Neutrophil (primary cell): ENCODE results near the gene BRIP1.

Experiments used
- H3K27ac ChIP-seq: fragments of 200-600 bp; sonication (generic); 2 replicates; pipeline ENCODE4 v1.5.1; 2016; ENCODE audit warnings: mild to moderate bottlenecking, moderate library complexity
- H3K27me3 ChIP-seq: fragments of 200-600 bp; sonication (generic); 2 replicates; pipeline ENCODE4 v1.6.0; 2016; ENCODE audit warnings: mild to moderate bottlenecking
- H3K36me3 ChIP-seq: fragments of 200-600 bp; sonication (generic); 2 replicates; pipeline ENCODE4 v1.5.1; 2017
- H3K4me1 ChIP-seq, 2 experiments: fragments of 200-600 bp in 1 of 2; sonication (generic) in 1 of 2; 1 replicate in 1 of 2; 2 replicates in 1 of 2; pipeline versions ENCODE4 v1.5.1 to v1.6.1; 2013 to 2016; ENCODE audit warnings: low read depth in 1 of 2, low read length in 1 of 2, mild to moderate bottlenecking in 1 of 2, moderate library complexity in 1 of 2; ENCODE audit not compliant: control insufficient read depth in 1 of 2, insufficient read depth in 1 of 2
- H3K4me3 ChIP-seq, 2 experiments: fragments of 200-600 bp in 1 of 2; sonication (generic) in 1 of 2; 1 replicate in 1 of 2; 2 replicates in 1 of 2; pipeline ENCODE4 v1.5.1; 2013 to 2016; ENCODE audit warnings: low read depth in 1 of 2, low read length in 1 of 2, mild to moderate bottlenecking in 1 of 2, moderate library complexity in 1 of 2
- H3K9me3 ChIP-seq: fragments of 200-600 bp; sonication (generic); 2 replicates; pipeline ENCODE4 v1.5.1; 2016
- TF ChIP-seq, protein P1 (sequence below): fragments of 200-600 bp; sonication (generic); IDR thresholded peaks from 2 replicates; pipeline ENCODE4 v1.5.1; 2016; ENCODE audit warnings: antibody characterized with exemption

Gene BRIP1

DNA sequence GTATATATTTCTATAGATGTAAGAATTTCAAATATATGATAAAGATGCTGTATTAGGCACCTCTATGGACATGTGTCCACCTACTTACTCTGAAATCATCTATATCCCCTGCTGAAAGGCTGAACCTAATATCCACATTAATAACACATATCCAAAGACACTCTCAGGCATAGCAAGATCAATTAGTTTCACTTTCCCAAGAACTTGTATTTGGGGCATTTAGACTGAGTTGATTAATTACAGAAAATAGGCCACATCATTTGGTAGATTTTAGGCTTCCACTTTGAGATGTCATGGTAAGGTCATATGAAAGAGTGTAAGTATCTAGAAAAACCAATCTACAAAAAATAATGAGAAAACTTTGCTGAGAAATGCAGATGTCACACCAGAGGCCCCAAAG, 45.1 kb downstream of the BRIP1 start:
- no peak overlapping the region for H3K4me3 ChIP-seq

GRCh38 chr17:61817452-61817851, 45.9 kb downstream of the BRIP1 start:
- H3K4me3 ChIP-seq, result no peak overlapping the region
- H3K36me3 ChIP-seq, result peaks cover 15% of the 10 kb centered on the region
- H3K9me3 ChIP-seq, result no peaks in the 10 kb centered on the region
- H3K4me1 ChIP-seq, result peaks cover 0 to 4% of the 10 kb centered on the region in 2 experiments
- TF ChIP-seq, protein P1, sequence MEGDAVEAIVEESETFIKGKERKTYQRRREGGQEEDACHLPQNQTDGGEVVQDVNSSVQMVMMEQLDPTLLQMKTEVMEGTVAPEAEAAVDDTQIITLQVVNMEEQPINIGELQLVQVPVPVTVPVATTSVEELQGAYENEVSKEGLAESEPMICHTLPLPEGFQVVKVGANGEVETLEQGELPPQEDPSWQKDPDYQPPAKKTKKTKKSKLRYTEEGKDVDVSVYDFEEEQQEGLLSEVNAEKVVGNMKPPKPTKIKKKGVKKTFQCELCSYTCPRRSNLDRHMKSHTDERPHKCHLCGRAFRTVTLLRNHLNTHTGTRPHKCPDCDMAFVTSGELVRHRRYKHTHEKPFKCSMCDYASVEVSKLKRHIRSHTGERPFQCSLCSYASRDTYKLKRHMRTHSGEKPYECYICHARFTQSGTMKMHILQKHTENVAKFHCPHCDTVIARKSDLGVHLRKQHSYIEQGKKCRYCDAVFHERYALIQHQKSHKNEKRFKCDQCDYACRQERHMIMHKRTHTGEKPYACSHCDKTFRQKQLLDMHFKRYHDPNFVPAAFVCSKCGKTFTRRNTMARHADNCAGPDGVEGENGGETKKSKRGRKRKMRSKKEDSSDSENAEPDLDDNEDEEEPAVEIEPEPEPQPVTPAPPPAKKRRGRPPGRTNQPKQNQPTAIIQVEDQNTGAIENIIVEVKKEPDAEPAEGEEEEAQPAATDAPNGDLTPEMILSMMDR, result no peak
- no peak overlapping the region for H3K27ac ChIP-seq
- no peaks in the 10 kb centered on the region for H3K27me3 ChIP-seq

More for the DNA sequence above, 45.1 kb downstream of the BRIP1 start:
- Histone ChIP-seq H3K27ac (no peak overlapping the region), H3K36me3 (peaks cover 15% of the 10 kb centered on the region), H3K9me3 (no peaks in the 10 kb centered on the region), H3K4me1 (peaks cover 0 to 4% of the 10 kb centered on the region in 2 experiments), H3K27me3 (no peaks in the 10 kb centered on the region)
- TF ChIP-seq, protein P1, result no peak

DNA sequence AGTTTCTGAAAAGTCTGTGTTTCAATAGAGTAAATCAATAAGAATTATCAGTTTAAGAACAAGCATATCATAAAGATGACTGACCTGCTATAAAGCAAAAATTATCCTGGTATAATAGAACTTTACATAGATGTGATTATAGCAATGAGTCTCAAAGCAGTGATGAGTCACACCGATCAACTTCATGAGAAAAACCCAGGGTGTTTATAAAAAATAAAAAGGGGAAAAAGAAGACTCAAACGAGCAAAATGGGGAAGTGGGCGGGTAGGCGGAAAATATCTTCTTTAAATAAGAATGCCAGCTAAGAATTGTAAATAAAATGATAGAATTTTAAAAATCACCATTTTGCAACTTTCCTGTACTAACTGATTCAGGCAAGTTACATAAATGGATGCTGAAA, 46.8 kb downstream of the BRIP1 start:
- H3K4me3 ChIP-seq, result no peak overlapping the region
- no peaks in the 10 kb centered on the region for H3K27me3 ChIP-seq
- no peaks in the 10 kb centered on the region for H3K9me3 ChIP-seq
- peaks cover 0 to 4% of the 10 kb centered on the region in 2 experiments for H3K4me1 ChIP-seq
- no peak overlapping the region for H3K27ac ChIP-seq
- peaks cover 12% of the 10 kb centered on the region for H3K36me3 ChIP-seq
- TF ChIP-seq, protein P1, result no peak

DNA sequence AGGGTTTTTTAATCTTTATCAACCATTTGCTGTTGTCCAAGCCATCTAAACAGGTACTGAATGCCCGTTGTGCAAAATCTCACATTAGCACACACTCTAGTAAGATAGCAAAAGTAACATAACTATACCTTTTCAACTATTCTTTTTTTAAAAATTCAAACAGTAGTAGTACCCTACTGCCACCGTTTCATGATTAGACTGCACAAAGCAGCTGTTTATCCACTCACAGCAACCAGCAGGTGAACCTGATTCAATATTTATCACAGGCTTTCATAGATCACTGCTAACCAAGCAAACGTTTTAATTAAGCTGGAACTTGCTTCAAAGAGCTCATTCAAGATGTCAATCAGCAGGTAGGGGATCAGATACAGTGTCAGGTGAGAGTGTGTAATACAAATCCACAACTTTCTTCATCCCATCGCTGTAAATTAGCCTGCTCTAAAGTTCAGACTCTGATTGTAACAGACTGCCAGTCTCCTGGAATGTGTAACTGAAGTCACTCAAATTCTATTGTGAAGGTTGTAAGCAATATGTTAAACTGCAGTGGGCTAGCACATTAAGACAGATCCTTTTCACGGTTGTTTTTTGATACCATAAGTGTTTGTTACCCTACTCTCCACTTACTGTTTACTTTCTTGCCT, 47.3 kb downstream of the BRIP1 start:
- Histone ChIP-seq H3K36me3 (peaks cover 9% of the 10 kb centered on the region), H3K27me3 (no peaks in the 10 kb centered on the region), H3K4me3 (no peak overlapping the region), H3K9me3 (no peaks in the 10 kb centered on the region), H3K27ac (no peak overlapping the region), H3K4me1 (peaks cover 0 to 4% of the 10 kb centered on the region in 2 experiments)
- TF ChIP-seq, protein P1, result no peak

GRCh38 chr17:61814485-61814884, 48.8 kb downstream of the BRIP1 start:
- Histone ChIP-seq H3K4me3 (no peak overlapping the region), H3K4me1 (peaks cover 7 to 12% of the 10 kb centered on the region in 2 experiments), H3K36me3 (no peaks in the 10 kb centered on the region), H3K27ac (no peak overlapping the region), H3K27me3 (no peaks in the 10 kb centered on the region), H3K9me3 (no peaks in the 10 kb centered on the region)
- TF ChIP-seq, protein P1, result no peak
